HG03159 (cell line): ENCODE results near the gene MUS81.
"Not testable (repeated sequence)": the region's sequence is repeated elsewhere in the genome, so short reads cannot be mapped to it uniquely, and the experiment has no call there.

Experiments used
- ATAC-seq: cut with Tn5 transposase; IDR thresholded peaks from one replicate; pipeline ENCODE4 v1.9.1; 2021; ENCODE audit warnings: mild to moderate bottlenecking, moderate library complexity; ENCODE audit not compliant: unreplicated experiment

Gene MUS81

GRCh38 chr11:65890324-65891218 is 30.3 kb downstream of the MUS81 start, which contains the start of gene CCDC85B:
Gene CCDC85B, plus strand, starts transcription at chr11:65890673. Its CDS starts 111 bp downstream, at chr11:65890784.
- peak; percentile 47 for ATAC-seq

GRCh38 chr11:65891219-65892136 is 31.2 kb downstream of the MUS81 start:
- no peak for ATAC-seq

GRCh38 chr11:65892137-65892540 is 31.9 kb downstream of the MUS81 start:
- ATAC-seq: not testable (repeated sequence)

- ATAC-seq: no peak
Observed at GRCh38 chr11:65892661-65893317, 32.6 kb downstream of the MUS81 start.

- no peak for ATAC-seq
Observed at GRCh38 chr11:65894034-65894591, 33.9 kb downstream of the MUS81 start.

- no peak for ATAC-seq
Observed at GRCh38 chr11:65895482-65895981, 35.3 kb downstream of the MUS81 start.

GRCh38 chr11:65896034-65896999 is 36.1 kb downstream of the MUS81 start:
- ATAC-seq: no peak

- ATAC-seq: no peak
Observed at GRCh38 chr11:65897020-65897471, 36.8 kb downstream of the MUS81 start.

GRCh38 chr11:65898656-65899355 is 38.6 kb downstream of the MUS81 start:
- ATAC-seq: no peak

GRCh38 chr11:65899356-65900124 is 39.3 kb downstream of the MUS81 start:
- no peak for ATAC-seq

- ATAC-seq: peak; percentile 78
Observed at GRCh38 chr11:65900125-65900898, 40.1 kb downstream of the MUS81 start, which contains the start of gene FOSL1. Gene FOSL1, minus strand, starts transcription at chr11:65900388. Its CDS starts 49 bp downstream, at chr11:65900339.

GRCh38 chr11:65900899-65901180 is 40.6 kb downstream of the MUS81 start:
- ATAC-seq: no peak

- ATAC-seq: no peak
Observed at GRCh38 chr11:65903068-65903481, 42.8 kb downstream of the MUS81 start.

- ATAC-seq: no peak
Observed at GRCh38 chr11:65903715-65904114, 43.5 kb downstream of the MUS81 start.

GRCh38 chr11:65906602-65907001 is 46.4 kb downstream of the MUS81 start:
- ATAC-seq: no peak

GRCh38 chr11:65907878-65908277 is 47.6 kb downstream of the MUS81 start:
- ATAC-seq: no peak
